Sigmoid colon (tissue), 7 donors: ENCODE data around the gene DGKH. TPM values are rescaled to one million over a fixed set of nuclear protein-coding genes. Genes with fewer than 3 reads are reported as not detected.
A peak's percentile ranks its signal among the peaks of the same experiment; 100 is the strongest.

Source experiments
- DNase-seq: peaks from one replicate; pipeline ENCODE4 v3.0.0-alpha.2; 2019
- H3K27ac ChIP-seq, 4 donors: fragments of 200-600 bp; sonication (generic); one replicate each; pipeline ENCODE4 v1.5.1; 2016 to 2019; ENCODE audit warnings: mild to moderate bottlenecking in 1 of 4
- H3K27me3 ChIP-seq, 3 donors: fragments of 200-600 bp; sonication (generic); one replicate each; pipeline ENCODE4 v1.5.1; 2019; ENCODE audit warnings: mild to moderate bottlenecking in 1 of 3
- H3K36me3 ChIP-seq, 4 donors: fragments of 200-600 bp; sonication (generic); one replicate each; pipeline ENCODE4 v1.5.1; 2016 to 2019
- H3K4me1 ChIP-seq, 4 donors: fragments of 200-600 bp; sonication (generic); one replicate each; pipeline ENCODE4 v1.5.1; 2017 to 2019
- H3K4me3 ChIP-seq, 4 donors: fragments of 200-600 bp; sonication (generic); one replicate each; pipeline ENCODE4 v1.5.1; 2017 to 2019; ENCODE audit warnings: mild to moderate bottlenecking in 2 of 4, moderate library complexity in 1 of 4
- H3K9me3 ChIP-seq, 4 donors: fragments of 200-600 bp in 3 of 4; sonication (generic) in 3 of 4; one replicate each; pipeline versions ENCODE4 v1.5.1 to v1.6.1; 2013 to 2019
- CTCF ChIP-seq, 4 experiments: fragments of 450-650 bp in 3 of 4; fragments of 200-600 bp in 1 of 4; IDR thresholded peaks; one replicate each; pipeline ENCODE4 v1.5.1; 2016 to 2019; ENCODE audit warnings: antibody characterized with exemption in 4 of 4, mild to moderate bottlenecking in 3 of 4, moderate library complexity in 2 of 4
- EP300 ChIP-seq, 4 donors: sonication (generic); formaldehyde crosslinking; IDR thresholded peaks; one replicate each; pipeline ENCODE4 v1.6.1; 2017; ENCODE audit warnings: antibody characterized with exemption in 4 of 4
- POLR2A ChIP-seq, 2 donors: fragments of 450-650 bp; IDR thresholded peaks; one replicate each; pipeline ENCODE4 v1.6.1; 2016; ENCODE audit warnings: antibody characterized with exemption in 2 of 2, mild to moderate bottlenecking in 2 of 2, moderate library complexity in 2 of 2
- POLR2AphosphoS5 ChIP-seq, 4 donors: sonication (generic); formaldehyde crosslinking; IDR thresholded peaks; one replicate each; pipeline ENCODE4 v1.6.1; 2017; ENCODE audit warnings: antibody characterized with exemption in 4 of 4
- WGBS, 2 donors: extraction: QIAGEN DNeasy Blood & Tissue Kit; methylation state at CpG; one replicate each; pipeline ENCODE4 v1.1.7; 2013; 5-methylcytosine and 5-hydroxymethylcytosine counted together
- intact Hi-C: fragments of 100-400 bp; cut with DNase I; formaldehyde crosslinking; loops from one replicate; pipeline ENCODE4 v1.15.1; 2023
- polyA plus RNA-seq, 3 donors: library from polyadenylated mRNA; stranded (reverse); fragments of 200-250 nt; gene quantifications; one replicate each; pipeline ENCODE4 v1.2.3, GENCODE V29; 2013
- total RNA-seq, 4 donors: library from RNA; depleted of rRNA; stranded (reverse); fragments of >200 nt; gene quantifications; one replicate each; pipeline ENCODE4 v1.1.0, GENCODE V29; 2016
- donor health status: healthy with polysubstance abuse.
- donor health status: Bipolar disorder and iron deficiency.
- donor health status: healthy.

The DGKH gene
- total RNA-seq, result 10 to 100 TPM; 13.9 to 23.3 (median 17.0) TPM
- 1 to 10 TPM; 1.2 to 3.5 (median 1.4) TPM for polyA plus RNA-seq

DNA sequence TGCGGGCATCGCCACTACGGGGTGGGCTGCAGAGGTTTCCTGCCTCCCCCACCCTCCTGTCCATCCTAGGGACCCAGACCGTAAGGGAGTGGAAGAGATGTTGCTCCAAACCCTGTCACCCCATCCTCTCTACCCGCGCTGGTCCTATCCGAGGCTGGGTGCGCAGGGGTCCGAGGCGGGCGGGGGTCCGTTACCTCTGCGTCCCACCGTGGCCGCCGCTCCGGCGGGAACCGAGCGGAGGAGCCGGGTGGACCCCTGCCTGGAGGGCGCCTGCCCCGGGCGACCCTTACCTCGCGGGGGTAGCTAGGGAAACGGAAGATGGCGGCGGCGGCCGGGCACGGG is at the start of gene DGKH:
Gene DGKH, plus strand, starts transcription at position 307 of the 342 bp plus-strand sequence. CDS start 126 bp downstream, outside the sequence.
- H3K4me3 ChIP-seq, result peak within 1 kb of the TSS; percentile 55 to 96 (median 86)
- TF ChIP-seq EP300 (IDR thresholded peaks at IDR 0.05), result no peak
- no peak for TF ChIP-seq POLR2A (IDR thresholded peaks at IDR 0.05)
- TF ChIP-seq CTCF (IDR thresholded peaks at IDR 0.05), result no peak
- no peak for TF ChIP-seq POLR2AphosphoS5 (IDR thresholded peaks at IDR 0.05)
- DNase-seq, result no peak
- no peaks in the 10 kb centered on the region for H3K9me3 ChIP-seq
- WGBS, 2 donors, result 1% methylated on average over 32 of the region's 32 CpGs
- peaks cover 0 to 23% (median 11%) of the 10 kb centered on the region in 4 donors for H3K4me1 ChIP-seq
- intact Hi-C loops, result loop anchor here (5.0 to 10.0 kb wide), 2 partner anchors 224 to 984 kb away; partner anchors contain the start of genes AKAP11 and WBP4
- no peaks in the 10 kb centered on the region for H3K27me3 ChIP-seq
- no peaks in the 10 kb centered on the region for H3K36me3 ChIP-seq
- H3K27ac ChIP-seq, result peak within 1 kb of the TSS; percentile 92 to 96 (median 94)

DNA sequence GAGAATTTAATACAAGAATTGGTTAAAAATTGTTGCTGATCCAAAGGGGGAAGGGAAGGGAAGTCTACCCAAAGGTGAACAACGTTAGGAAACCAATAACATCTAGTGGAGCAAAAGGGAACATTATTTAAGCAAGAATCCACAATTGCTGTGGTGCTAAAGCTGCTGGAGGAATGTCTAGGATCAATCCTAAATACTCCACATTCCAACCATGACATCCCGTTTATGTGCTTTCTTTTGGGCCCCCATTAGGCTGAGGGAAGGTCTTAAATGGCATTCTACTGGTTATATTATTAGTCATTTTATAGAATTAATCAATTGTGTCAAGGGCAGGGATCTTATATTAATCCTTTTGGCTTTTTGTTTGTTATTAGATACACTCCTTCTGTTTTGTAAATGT is 47.6 kb upstream of the DGKH start:
- no peaks in the 10 kb centered on the region for H3K9me3 ChIP-seq
- no peaks in the 10 kb centered on the region for H3K36me3 ChIP-seq
- intact Hi-C loops, result no loop called here
- TF ChIP-seq EP300 (IDR thresholded peaks at IDR 0.05) (no peak), POLR2AphosphoS5 (IDR thresholded peaks at IDR 0.05) (no peak)
- H3K4me3 ChIP-seq, result no peak overlapping the region
- H3K27me3 ChIP-seq, result no peaks in the 10 kb centered on the region
- 70 to 75% methylated on average over 2 of the region's 2 CpGs for WGBS, 2 donors
- H3K4me1 ChIP-seq, result peaks cover 0 to 13% (median 3%) of the 10 kb centered on the region in 4 donors
- no peak for DNase-seq
- no peak overlapping the region for H3K27ac ChIP-seq

GRCh38 chr13:42001580-42001979 is 46.9 kb upstream of the DGKH start:
- Histone ChIP-seq H3K4me3 (no peak overlapping the region), H3K27me3 (no peaks in the 10 kb centered on the region), H3K9me3 (no peaks in the 10 kb centered on the region), H3K4me1 (peaks cover 0 to 13% (median 3%) of the 10 kb centered on the region in 4 donors), H3K27ac (peak overlapping the region in 1 of 4 donors; percentile 1), H3K36me3 (no peaks in the 10 kb centered on the region)
- 65 to 81% methylated on average over 6 of the region's 6 CpGs for WGBS, 2 donors
- TF ChIP-seq POLR2A (IDR thresholded peaks at IDR 0.05) (no peak), CTCF (IDR thresholded peaks at IDR 0.05) (no peak), EP300 (IDR thresholded peaks at IDR 0.05) (no peak), POLR2AphosphoS5 (IDR thresholded peaks at IDR 0.05) (no peak)
- intact Hi-C loops, result no loop called here
- DNase-seq, result no peak

- intact Hi-C loops, result no loop called here
- no peak for DNase-seq
- TF ChIP-seq EP300 (IDR thresholded peaks at IDR 0.05), result no peak
- no peak for TF ChIP-seq POLR2A (IDR thresholded peaks at IDR 0.05)
- TF ChIP-seq POLR2AphosphoS5 (IDR thresholded peaks at IDR 0.05), result no peak
- TF ChIP-seq CTCF (IDR thresholded peaks at IDR 0.05), result no peak
- Histone ChIP-seq H3K36me3 (no peaks in the 10 kb centered on the region), H3K4me1 (peaks cover 0 to 13% (median 3%) of the 10 kb centered on the region in 4 donors), H3K27ac (no peak overlapping the region), H3K27me3 (no peaks in the 10 kb centered on the region), H3K9me3 (no peaks in the 10 kb centered on the region), H3K4me3 (no peak overlapping the region)
- WGBS, 2 donors, result 84 to 90% methylated on average over 2 of the region's 2 CpGs
Observed at GRCh38 chr13:42002066-42002465, 46.4 kb upstream of the DGKH start.

DNA sequence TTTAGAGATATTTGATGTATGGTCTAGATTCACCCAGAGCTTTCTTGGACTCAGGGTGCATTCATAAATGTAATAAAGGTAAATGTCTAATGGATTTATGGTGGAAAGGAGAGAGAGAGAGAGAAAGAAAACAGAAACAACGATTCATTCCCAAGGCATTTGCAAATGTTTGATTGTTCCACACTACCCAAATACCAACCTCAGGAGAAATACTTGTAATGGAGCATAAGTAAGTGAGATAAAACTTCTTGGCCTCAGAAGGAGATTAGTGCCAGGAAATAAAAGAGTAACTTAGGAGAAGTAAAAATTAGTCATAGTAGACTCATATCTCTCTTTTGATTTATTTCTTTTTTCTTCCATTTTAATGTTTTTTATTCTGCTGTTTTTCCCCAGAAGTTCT is 40.6 kb upstream of the DGKH start:
- TF ChIP-seq CTCF (IDR thresholded peaks at IDR 0.05) (no peak), EP300 (IDR thresholded peaks at IDR 0.05) (no peak), POLR2AphosphoS5 (IDR thresholded peaks at IDR 0.05) (no peak), POLR2A (IDR thresholded peaks at IDR 0.05) (no peak)
- Histone ChIP-seq H3K27ac (no peak overlapping the region), H3K9me3 (no peaks in the 10 kb centered on the region), H3K4me3 (no peak overlapping the region), H3K4me1 (no peaks in the 10 kb centered on the region), H3K36me3 (no peaks in the 10 kb centered on the region), H3K27me3 (no peaks in the 10 kb centered on the region)
- 35 to 65% methylated on average over 1 of the region's 1 CpG for WGBS, 2 donors
- no peak for DNase-seq
- intact Hi-C loops, result no loop called here
